HG03108 (cell line): ENCODE results near the gene KRT9.
"Not testable (repeated sequence)": the region's sequence is repeated elsewhere in the genome, so short reads cannot be mapped to it uniquely, and the experiment has no call there.

Source experiments
- ATAC-seq: cut with Tn5 transposase; IDR thresholded peaks from one replicate; pipeline ENCODE4 v1.9.1; 2021; ENCODE audit warnings: moderate library complexity; ENCODE audit not compliant: unreplicated experiment

The KRT9 gene

DNA sequence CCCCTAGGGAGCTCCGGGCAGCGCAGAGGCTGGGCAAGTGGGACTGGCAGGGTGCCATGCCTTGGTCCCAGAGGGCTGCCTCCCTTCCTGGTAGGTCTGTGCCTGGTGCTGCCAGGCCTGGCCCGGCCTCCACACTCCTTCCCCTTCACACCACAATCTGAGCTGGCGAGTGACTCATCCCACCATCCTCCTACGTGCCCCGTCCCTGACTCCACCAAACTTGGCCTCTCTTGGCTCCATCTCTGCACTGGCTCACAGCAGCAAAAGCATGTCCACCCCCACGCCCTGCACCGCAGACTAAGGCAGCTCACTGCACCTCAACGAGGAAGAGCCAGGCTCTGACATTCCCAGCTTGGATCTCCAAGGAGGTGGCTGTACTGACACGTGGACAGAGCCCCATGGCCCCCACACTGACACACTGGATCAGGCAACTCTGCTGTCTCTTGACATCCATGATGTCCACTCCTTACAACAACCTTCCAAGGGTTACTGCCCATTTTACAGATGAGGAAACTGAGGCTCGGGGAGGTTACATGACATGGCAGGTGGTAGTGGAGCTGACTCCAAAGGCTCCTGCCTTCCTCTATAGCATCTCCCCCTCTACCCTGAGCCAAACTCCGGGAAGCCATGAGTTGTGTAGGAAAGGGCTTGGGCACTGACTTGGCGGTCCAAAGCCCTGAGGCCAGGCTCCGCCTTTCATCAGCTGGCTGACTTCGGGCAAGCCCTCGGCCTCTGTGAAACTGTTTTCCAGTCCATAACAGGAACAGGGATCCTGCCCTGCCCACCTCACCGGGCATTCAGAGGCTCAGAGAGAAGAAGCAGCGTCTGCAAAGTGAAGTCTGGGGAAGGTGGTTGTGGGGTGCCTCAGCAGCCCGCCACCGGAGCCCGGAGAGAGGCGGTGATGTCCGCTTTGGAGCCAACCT, 23.7 kb downstream of the KRT9 start:
- no peak for ATAC-seq

GRCh38 chr17:41547378-41547841, 24.4 kb downstream of the KRT9 start:
- ATAC-seq, result no peak

DNA sequence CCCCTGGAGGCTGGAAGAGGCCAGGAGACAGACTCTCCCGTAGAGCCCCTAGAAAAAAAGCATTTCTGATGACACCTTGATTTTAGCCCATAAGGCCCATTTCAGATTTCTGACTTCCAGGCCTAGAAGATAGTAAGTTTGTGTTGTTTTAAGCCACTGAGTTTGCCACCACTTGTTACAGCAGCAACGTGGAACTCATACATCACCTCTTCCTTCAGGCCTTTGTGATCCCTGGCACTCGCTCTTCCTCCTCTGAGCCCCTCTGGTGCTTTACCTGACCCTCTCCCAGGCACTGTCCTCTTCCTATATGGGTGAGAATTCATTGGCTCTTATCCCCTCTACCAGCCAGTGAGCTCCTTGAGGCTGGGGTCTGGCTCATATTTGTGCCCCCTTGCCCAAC, 25.0 kb downstream of the KRT9 start:
- no peak for ATAC-seq

DNA sequence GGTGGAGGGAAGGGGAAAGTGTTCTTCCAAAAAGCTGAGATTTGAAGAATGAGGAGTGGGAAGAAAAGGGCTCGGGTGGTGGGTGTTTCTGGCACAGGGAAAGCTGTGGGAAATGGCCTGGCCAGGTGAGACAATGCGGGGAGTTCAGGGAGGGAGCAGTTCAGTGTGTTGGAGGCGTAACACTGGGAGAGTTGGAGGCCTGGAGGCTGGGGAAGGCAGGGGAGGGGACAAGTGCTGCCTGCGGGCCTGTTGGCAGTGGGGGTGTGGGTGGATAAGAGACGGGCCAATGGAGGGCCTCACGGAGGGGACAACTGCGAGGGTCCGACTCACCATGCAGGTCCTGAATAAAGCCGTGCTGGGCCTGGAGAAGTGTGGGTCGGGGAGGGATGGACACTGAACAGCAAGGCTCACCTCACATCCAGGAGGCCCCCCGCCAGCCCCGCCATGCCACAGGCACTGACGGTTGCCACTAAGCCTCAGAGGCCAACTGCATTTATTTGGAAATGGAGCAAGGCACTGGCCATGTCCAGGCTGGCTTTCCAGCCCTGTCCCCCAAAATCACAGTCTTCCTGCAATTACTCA, 25.9 kb downstream of the KRT9 start:
- no peak for ATAC-seq

- no peak for ATAC-seq
Measured at GRCh38 chr17:41544935-41545334, 26.9 kb downstream of the KRT9 start.

DNA sequence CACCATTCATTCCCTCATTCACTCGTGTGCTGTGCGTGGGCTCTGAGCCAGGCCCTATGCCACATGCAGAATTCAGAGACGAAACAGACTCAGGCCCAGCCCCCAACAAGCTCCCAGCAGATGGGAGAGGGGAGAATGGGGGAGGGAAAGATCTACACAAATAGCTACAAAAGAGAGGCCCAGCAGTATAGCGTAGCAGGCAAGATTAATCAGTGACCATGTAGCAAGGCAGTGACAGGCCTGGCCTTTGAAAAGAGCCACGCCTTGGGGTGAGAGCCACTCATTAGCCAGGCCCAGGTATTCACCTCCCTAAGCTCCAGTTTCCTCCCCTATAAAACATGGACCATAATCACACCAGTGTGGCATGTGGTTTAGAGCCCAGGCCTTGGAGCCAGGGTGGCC, 27.4 kb downstream of the KRT9 start:
- ATAC-seq, result no peak

DNA sequence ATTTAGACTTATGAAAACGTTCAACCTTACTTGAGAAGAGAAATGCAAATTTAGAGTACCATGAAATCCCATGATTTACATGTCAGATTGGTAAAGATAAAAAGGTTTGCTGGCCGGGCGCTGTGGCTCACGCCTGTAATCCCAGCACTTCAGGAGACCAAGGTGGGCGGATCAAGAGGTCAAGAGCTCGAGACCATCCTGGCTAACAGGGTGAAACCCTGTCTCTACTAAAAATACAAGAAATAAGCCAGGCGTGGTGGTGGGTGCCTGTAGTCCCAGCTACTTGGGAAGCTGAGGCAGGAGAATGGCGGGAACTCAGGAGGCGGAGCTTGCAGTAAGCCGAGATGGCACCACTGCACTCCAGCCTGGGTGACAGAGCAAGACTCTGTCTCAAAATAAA, 29.1 kb downstream of the KRT9 start:
- ATAC-seq, result not testable (repeated sequence)

GRCh38 chr17:41542357-41542756, 29.5 kb downstream of the KRT9 start:
- no peak for ATAC-seq

DNA sequence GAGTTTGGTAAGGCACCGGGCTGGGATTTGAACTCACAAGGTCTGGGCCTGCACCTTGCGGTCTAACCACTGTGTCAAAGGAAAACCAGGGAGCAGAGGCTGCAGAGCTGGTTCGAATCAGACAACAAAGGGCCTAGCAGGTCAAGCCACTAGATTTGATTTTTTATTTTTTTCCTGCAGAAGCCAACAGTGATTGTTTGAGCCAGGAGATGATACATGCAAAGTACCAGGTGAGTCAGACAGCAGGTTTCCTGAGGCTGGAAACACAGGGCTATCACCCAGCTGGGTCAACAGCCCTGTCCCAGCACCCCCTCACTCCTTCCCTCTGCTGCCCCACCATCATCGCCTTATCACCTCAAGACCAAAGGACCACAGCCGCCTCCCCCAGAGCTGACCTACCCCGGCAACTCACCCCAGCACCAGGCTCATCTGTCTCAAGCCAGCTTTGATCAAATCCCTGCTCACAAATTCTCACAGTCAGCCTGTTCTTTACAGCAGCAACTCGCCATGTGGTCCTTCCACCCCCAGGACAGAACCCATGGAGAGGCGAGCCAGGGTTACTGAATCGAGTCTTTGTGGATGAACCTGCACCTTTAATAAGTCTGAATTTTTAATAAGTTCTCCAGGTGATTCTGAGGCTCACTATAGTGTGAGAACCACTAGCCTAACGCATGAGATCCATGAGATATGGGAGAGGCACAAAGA, 30.8 kb downstream of the KRT9 start:
- ATAC-seq, result no peak

- no peak for ATAC-seq
Measured at GRCh38 chr17:41539979-41540701, 31.7 kb downstream of the KRT9 start.

DNA sequence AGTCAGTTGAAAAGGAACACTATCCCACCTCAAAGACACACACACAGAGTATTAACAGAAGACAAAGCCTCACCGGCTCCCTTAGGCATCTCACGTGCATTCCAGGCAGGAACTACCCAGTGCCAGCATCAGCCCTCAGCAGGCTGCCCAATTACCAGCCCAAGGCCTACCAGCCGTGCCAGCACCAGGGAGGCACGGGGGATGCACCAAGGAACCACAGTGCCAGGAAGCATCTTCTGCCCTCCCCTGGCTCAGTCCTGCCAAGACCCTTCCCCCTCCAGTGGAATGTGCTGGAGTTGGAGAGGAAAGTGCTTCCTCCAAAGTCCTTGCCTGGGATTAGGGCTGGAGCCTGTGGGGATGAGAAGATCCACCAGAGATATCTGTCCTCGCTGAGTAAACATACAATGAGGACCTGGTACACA, 32.8 kb downstream of the KRT9 start:
- no peak for ATAC-seq

DNA sequence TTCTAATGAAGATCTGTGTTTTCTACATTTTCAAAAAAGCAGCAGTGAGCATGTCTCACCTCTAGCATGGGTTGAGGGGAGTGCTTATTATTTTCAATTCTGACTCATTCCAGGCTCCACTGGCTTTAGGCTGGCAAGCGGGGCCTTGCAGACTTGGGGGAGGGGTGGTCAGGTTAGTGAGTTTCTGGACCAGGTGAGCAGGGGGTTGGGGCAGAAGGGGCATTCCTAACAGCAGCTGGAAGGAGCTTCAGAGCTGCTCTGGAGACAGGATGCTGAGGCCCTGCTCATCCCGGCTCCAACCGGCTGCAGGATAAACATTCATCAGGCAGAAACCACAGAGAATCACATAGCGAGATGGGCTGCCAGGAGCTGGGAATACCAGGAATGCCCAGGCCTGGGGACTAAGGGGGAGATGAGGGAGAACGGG, 33.3 kb downstream of the KRT9 start:
- no peak for ATAC-seq

GRCh38 chr17:41537990-41538389, 33.9 kb downstream of the KRT9 start:
- no peak for ATAC-seq

- ATAC-seq, result no peak
Measured at GRCh38 chr17:41537614-41537954, 34.3 kb downstream of the KRT9 start.

DNA sequence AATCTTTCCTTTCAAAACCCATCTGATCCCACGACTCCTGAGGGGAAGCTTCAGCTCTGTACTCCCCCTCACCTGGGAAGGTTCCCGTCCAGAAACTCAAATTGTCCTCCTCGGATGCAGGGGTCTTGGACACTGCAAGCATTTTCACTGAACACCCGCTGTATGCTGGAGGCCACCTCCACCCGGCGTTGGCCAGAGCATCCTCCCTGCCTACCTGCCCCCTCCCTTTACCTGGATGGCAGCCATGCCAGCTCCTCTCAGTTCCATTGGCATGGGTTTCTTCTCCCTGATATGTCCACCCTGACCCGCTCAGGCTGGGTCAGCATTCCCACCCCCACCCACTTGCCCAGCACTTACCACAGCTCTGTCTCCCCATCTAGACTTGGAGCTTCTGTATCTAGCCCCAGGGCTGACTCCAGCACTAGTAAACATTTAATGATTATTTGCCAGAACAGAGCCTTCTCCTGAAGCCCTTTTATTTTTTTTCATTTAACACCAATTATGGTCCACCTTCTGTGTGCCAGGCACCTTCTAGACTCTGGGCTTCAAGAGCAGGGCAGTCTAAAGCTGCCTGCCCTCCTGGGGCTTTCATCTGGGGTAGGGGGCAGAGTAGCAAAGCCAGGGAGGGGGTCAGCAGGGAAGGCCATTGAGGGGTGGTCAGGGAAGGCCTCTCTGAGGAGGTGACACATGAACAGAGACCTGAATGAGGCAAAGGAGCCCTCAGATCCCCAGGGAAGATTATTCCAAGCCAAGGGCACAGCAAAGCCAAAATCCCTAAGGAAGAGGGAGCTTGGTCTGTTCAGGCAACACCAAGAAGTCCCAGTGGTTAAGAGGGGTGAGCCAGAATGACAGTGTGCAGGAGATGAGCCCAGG, 34.9 kb downstream of the KRT9 start:
- no peak for ATAC-seq

GRCh38 chr17:41535764-41536481, 35.9 kb downstream of the KRT9 start:
- ATAC-seq, result no peak

GRCh38 chr17:41534899-41535546, 36.8 kb downstream of the KRT9 start:
- ATAC-seq, result no peak

GRCh38 chr17:41533613-41534012, 38.2 kb downstream of the KRT9 start:
- no peak for ATAC-seq

DNA sequence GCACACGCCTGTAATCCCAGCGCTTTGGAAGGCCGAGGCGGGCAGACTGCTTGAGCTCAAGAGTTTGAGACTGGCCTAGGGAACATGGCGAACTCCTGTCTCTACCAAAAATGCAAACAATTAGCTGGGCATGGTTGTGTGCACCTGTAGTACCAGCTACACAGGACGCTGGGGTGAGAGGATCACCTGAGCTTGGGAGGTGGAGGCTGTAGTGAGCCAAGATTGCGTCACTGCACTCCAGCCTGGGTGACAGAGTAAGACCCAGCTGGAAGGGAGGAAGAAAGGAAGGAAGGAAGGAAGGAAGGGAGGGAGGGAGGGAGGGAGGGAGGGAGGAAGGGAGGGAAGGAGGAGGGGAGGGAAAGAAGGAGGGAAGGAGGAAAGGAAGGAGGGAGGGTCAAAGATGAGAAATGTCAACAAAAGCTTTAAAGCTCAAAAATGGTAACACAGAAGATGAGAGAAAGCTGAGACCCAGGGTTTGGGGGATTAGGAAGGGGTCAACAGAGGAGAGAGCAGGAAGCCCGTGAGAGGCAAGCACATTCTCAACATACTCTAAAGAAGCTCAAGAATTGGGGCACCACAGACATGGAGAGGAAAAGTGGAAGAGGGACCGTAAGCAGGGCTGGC, 38.8 kb downstream of the KRT9 start:
- ATAC-seq, result no peak
